GM18511 (cell line): ENCODE measurements around the gene GRB7.

Experiments used
- ATAC-seq: cut with Tn5 transposase; IDR thresholded peaks from one replicate; pipeline ENCODE4 v1.9.1; 2021; ENCODE audit warnings: mild to moderate bottlenecking, moderate library complexity; ENCODE audit not compliant: unreplicated experiment

GRB7 gene

DNA sequence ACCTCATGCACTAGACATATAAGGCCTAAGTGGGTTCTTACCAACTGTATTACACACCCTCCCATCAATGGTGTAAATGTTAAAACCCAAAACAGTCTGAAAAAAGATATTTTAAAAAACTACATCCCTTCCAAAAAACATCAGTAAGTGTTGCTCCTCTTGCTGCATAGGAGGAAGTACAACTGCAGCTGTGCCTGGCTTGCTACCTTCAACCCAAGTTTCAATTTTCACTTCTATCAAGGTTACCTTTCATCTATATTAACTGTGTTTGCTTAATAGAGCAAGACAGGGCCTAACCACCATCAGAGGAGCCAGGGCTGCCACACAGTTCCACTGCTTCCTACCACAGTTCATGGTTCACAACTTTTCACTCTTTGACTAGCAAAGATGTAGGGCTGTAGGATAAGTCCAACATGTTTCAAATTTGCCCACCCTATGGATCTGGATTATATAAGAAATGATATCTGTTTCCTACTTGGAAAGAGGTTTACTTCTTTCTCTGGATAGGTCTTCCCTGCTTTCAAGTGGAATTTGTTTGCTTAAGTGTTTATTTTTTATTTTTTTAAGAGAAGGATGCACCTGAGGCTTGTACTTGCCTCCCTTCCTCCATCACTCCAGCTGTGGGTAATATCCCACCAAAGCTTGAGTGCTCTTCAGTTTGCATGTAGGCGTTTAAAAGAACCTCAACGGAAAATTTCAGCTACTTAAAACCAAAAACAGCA, 56.7 kb downstream of the GRB7 start:
- peak; percentile 87 for ATAC-seq
